ENCODE results near the gene SOS2. TPM values are rescaled to one million over a fixed set of nuclear protein-coding genes. Genes with fewer than 3 reads are reported as not detected.

Gene SOS2
- total RNA-seq, 1 experiment from 2014 or later, result 9.4 TPM

DNA sequence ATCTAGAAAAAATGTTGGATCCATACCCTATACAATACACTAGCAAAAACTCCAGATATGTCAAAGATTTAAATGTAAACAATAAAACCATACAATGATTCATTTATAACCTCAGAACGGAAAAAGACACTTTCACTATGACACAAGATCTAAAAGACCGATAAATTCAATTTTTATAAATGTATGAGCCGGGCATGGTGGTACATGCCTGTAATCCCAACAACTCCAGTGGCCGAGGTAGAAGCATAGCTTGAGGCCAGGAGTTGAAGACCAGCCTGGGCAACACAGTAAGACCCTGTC is 2.5 kb upstream of the SOS2 start:
- no peaks in the 10 kb centered on the region for H3K9me3 ChIP-seq (ENCODE audit: control insufficient read depth, low read depth, low read length)
- H2BK20ac ChIP-seq (ENCODE audit: low read depth, low read length, poor library complexity, severe bottlenecking), result no peak overlapping the region
- no peak overlapping the region for H2AFZ ChIP-seq (ENCODE audit: low read length)
- Mint-ChIP-seq H3K4me3 (no peak overlapping the region), H3K27ac (no peak overlapping the region), H3K9me3 (no peaks in the 10 kb centered on the region; a peak in 1 of 5 replicates), H3K36me3 (ENCODE audit: insufficient read depth in 1 of 3, low read depth in 3 of 3) (peaks cover under 1 to 4% (median 1%) of the 10 kb centered on the region in 3 experiments; a peak in 5 of 7 replicates), H3K4me1 (peaks cover 18 to 22% of the 10 kb centered on the region in 2 experiments), H3K27me3 (ENCODE audit: low read depth) (no peaks in the 10 kb centered on the region)
- H3K27ac ChIP-seq (ENCODE audit: insufficient read length, low read depth, low read length), result no peak overlapping the region
- H4K8ac ChIP-seq (replicated peaks; ENCODE audit: insufficient read length, low read depth, low read length), result no peak overlapping the region
- no peak overlapping the region for H2BK120ac ChIP-seq (ENCODE audit: low read depth, low read length, poor library complexity, severe bottlenecking)
- peaks cover 7% of the 10 kb centered on the region for H3K23me2 ChIP-seq (ENCODE audit: insufficient read length, low read depth, low read length, poor library complexity, severe bottlenecking)
- H3T11ph ChIP-seq (ENCODE audit: low read length), result no peak overlapping the region
- H3K79me2 ChIP-seq (ENCODE audit: insufficient read depth, low read length), result 0 out of 2 replicates have a peak, but pooled peaks cover 2% of the 10 kb centered on the region
- H2BK12ac ChIP-seq (ENCODE audit: insufficient read length, low read depth, low read length), result no peak overlapping the region
- no peak overlapping the region for H3K4ac ChIP-seq (ENCODE audit: low read depth, low read length)
- no peak overlapping the region for H3K9ac ChIP-seq (ENCODE audit: extremely low read depth, insufficient read length, low read length)
- WGBS (ENCODE audit: extremely low coverage, insufficient read length, low lambda C conversion rate), result no CpG with 5 or more reads among the region's 4 CpGs
- H3K14ac ChIP-seq (ENCODE audit: insufficient read depth, low read length), result no peak overlapping the region
- TF ChIP-seq, protein P1, sequence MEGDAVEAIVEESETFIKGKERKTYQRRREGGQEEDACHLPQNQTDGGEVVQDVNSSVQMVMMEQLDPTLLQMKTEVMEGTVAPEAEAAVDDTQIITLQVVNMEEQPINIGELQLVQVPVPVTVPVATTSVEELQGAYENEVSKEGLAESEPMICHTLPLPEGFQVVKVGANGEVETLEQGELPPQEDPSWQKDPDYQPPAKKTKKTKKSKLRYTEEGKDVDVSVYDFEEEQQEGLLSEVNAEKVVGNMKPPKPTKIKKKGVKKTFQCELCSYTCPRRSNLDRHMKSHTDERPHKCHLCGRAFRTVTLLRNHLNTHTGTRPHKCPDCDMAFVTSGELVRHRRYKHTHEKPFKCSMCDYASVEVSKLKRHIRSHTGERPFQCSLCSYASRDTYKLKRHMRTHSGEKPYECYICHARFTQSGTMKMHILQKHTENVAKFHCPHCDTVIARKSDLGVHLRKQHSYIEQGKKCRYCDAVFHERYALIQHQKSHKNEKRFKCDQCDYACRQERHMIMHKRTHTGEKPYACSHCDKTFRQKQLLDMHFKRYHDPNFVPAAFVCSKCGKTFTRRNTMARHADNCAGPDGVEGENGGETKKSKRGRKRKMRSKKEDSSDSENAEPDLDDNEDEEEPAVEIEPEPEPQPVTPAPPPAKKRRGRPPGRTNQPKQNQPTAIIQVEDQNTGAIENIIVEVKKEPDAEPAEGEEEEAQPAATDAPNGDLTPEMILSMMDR (conservative IDR thresholded peaks at IDR 0.05), result no peak
- H3K56ac ChIP-seq (ENCODE audit: insufficient read length, low read depth, low read length), result no peak overlapping the region
- H4K5ac ChIP-seq (ENCODE audit: insufficient read length, low read depth, low read length), result no peak overlapping the region
- no peak overlapping the region for H2BK15ac ChIP-seq (ENCODE audit: low read depth, low read length)
- no peaks in the 10 kb centered on the region for H3K4me1 ChIP-seq (ENCODE audit: insufficient read depth, low read length)
- H3K79me1 ChIP-seq (ENCODE audit: insufficient read depth, low read depth, low read length, poor library complexity, severe bottlenecking), result no peaks in the 10 kb centered on the region
- H2AK5ac ChIP-seq (ENCODE audit: insufficient read length, low read length), result no peak overlapping the region
- H3K18ac ChIP-seq (ENCODE audit: insufficient read length, low read depth, low read length), result no peak overlapping the region
- H2BK5ac ChIP-seq (ENCODE audit: insufficient read length, low read length), result no peak overlapping the region
- no peak for DNase-seq
- H3K27me3 ChIP-seq (ENCODE audit: insufficient read depth, low read length), result no peaks in the 10 kb centered on the region
- no peaks in the 10 kb centered on the region for H4K20me1 ChIP-seq (ENCODE audit: control insufficient read depth, insufficient read depth, insufficient read length)
- no peak overlapping the region for H3K23ac ChIP-seq (ENCODE audit: insufficient read length, low read depth, low read length)
- H3K4me2 ChIP-seq (ENCODE audit: insufficient read depth, insufficient read length, low read length), result no peak overlapping the region
- H4K91ac ChIP-seq (ENCODE audit: insufficient read length, low read depth, low read length), result no peak overlapping the region

Measured in H9 (cell line).